ENCODE data around the gene MCUB.
A peak's percentile ranks its signal among the peaks of the same experiment; 100 is the strongest.
"Not testable (repeated sequence)": the region's sequence is repeated elsewhere in the genome, so short reads cannot be mapped to it uniquely, and the experiment has no call there.

MCUB gene

DNA sequence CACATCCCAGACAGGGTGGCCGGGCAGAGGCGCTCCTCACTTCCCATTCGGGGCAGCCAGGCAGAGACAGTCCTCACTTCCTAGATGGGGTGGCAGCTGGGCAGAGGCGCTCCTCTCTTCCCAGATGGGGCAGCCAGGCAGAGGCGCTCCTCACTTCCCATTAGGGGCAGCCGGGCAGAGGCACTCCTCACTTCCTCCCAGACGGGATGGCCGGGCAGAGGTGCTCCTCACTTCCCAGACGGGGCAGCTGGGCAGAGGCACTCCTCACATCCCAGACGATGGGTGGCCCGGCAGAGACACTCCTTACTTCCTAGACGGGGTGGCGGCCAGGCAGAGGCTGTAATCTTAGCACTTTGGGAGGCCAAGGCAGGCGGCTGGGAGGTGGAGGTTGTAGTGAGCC, 118.9 kb downstream of the MCUB start:
- DNase-seq (ENCODE audit: low read depth in 2 of 2) = not testable (repeated sequence)

- DNase-seq (ENCODE audit: low read depth in 2 of 2) = no peak
Measured at GRCh38 chr4:109682875-109683274, 122.8 kb downstream of the MCUB start.

- DNase-seq (ENCODE audit: low read depth in 2 of 2) = no peak
Measured at GRCh38 chr4:109683621-109684253, 123.7 kb downstream of the MCUB start.

GRCh38 chr4:109684727-109685126, 124.7 kb downstream of the MCUB start:
- no peak for DNase-seq (ENCODE audit: low read depth in 2 of 2)

DNA sequence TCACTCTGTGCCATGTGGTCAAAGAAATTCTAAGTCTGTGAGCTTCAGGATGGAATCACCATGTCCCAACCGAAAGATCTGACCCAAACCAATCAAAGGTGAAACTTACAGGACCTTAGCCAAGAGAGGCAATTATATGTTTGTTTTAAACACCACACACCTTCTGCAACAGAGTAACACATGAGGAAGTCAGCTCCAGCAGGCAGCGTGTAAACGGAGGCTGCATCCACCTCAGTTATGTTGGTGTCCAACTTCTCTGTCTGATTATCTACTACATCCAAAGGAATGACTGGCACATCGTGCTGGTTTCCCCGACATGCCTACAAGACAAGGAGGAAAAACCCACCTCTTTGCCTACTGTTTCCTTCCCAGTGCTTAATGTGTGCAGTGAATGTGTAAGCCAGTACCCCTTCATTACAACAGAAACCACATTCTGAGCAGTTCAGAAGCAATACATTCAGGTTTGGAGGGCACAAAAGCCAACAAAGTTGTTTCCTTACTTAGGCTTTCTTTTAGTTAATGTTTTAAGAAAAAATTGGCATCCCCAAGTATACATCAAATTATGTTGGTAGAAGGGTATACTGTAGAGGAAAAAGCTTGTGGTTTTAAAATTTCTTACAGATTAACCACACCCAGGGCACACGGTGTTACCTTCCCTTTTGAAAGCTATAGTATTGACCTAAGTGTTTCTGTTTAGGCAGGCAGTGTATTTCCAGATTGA, 130.8 kb downstream of the MCUB start:
- DNase-seq (ENCODE audit: low read depth in 2 of 2) = no peak

- DNase-seq (ENCODE audit: low read depth in 2 of 2) = no peak
Measured at GRCh38 chr4:109691411-109691920, 131.4 kb downstream of the MCUB start.

DNA sequence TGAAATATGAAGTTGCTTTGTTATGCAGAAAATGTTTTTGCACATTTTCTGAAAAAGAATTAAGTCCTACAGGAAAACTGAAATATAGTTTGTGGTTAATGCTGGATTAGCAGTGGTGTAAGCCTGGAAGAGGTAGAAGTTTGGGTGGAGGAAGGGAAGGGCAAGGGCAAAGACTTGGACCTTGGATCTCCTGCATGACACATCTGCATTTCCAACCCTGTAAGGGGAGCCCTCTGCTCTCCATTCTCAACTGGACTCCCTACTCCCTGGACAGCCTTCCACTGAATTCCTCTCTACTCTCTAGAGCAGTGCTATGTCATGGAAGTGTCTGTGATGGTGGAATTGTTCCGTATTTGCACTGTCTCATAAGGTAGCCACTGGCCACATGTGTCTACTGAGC, 138.6 kb downstream of the MCUB start:
- no peak for DNase-seq (ENCODE audit: low read depth in 2 of 2)

- DNase-seq (ENCODE audit: low read depth in 2 of 2) = no peak
Measured at GRCh38 chr4:109699553-109700225, 139.6 kb downstream of the MCUB start.

- no peak for DNase-seq (ENCODE audit: low read depth in 2 of 2)
Measured at GRCh38 chr4:109701566-109702410, 141.7 kb downstream of the MCUB start.

GRCh38 chr4:109702950-109703663, 143.1 kb downstream of the MCUB start, which contains the start of gene CASP6:
Gene CASP6, minus strand, starts transcription at chr4:109703445. Its CDS starts 50 bp downstream, at chr4:109703395.
- peak; percentile 54 to 57 for DNase-seq (ENCODE audit: low read depth in 2 of 2)

DNA sequence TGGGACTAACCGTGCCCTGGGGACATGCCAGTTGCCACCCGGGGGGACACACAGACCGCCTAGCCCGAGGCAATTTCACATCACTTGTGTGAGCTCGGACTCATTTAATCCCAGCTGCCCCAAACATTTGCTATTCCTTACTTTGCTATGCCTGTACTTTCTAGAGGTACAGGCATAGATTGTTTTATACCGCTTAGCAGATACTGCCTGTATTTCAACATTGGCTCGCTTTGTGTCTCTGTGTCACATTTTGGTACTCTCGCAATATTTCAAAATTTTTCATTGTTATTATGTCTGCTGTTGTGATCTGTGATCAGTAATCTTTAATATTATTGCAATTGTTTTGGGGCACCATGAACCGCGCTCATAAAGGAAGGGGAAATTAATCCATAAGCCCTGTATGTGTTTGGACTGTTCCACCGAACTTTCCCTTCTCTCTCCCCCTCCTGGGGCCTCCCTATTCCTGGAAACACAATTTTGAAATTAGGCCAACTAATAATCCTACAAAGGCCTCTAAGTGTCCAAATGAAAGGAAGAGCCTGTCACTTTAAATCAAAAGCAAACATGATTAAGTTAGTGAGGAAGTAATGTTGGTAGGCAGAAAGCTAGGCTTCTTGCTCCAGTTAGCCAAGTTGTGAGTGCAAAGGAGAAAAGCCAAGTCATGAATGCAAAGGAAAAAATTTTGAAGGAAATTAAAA, 143.8 kb downstream of the MCUB start:
- no peak for DNase-seq (ENCODE audit: low read depth in 2 of 2)

DNA sequence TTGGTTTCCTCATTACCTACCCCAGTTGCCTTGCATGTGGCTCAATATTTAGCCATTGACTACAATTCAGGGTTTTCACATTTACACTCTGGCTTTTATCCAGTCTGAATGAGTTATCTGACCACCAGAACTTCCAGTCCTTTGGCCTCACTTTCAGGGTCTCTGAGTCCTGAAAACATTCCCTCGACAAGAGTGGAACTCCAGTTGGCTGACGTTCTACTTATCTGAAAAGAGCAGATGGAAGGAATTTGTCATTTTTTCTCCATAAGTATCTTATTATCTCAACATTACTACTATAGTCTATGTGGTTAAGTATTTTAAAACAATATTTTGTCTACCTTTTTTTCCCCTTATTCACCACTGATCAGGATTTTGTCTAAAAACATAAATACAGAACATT, 148.4 kb downstream of the MCUB start:
- DNase-seq (ENCODE audit: low read depth in 2 of 2) = no peak

- no peak for DNase-seq (ENCODE audit: low read depth in 2 of 2)
Measured at GRCh38 chr4:109708990-109709389, 148.9 kb downstream of the MCUB start.

DNA sequence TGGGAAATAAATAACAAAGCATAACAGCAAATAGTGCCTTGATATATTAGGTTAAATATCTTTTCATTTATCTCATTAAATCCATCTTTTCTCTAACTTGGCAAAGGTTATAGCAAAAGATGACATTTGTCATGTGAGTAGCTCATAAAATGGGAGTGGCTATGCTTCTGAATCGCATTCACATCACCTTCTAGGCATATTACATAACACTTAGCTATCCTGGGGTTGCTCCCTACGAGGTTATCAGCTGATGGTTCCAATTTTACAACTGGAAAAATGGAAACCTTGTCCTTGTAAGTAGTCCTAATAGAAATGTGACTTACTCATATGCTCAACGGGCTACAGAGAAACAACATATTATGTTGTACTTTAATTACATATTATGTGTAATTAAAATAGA, 153.5 kb downstream of the MCUB start:
- no peak for DNase-seq (ENCODE audit: low read depth in 2 of 2)

DNA sequence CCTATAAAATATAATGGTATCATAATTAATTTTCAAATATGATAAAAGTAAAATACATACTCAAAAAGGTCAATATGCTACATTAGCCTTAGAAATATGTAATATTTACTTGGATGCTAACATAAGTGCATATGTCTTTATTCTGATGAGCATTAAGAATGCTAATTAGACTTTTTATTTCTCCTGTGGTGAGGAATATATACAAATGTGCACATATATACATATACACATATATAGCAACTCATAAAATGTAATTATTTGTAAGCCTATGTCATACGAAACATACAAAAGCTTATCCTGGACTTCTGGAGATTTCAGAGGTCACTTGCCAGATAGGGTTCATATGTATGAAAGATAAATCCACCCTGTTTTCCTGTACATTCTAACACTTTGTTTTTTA, 158.7 kb downstream of the MCUB start:
- DNase-seq (ENCODE audit: low read depth in 2 of 2) = no peak

GRCh38 chr4:109719604-109720003, 159.6 kb downstream of the MCUB start:
- DNase-seq (ENCODE audit: low read depth in 2 of 2) = no peak

- no peak for DNase-seq (ENCODE audit: low read depth in 2 of 2)
Measured at GRCh38 chr4:109721033-109721432, 161.0 kb downstream of the MCUB start.

GRCh38 chr4:109722357-109722756, 162.3 kb downstream of the MCUB start:
- DNase-seq (ENCODE audit: low read depth in 2 of 2) = no peak

DNA sequence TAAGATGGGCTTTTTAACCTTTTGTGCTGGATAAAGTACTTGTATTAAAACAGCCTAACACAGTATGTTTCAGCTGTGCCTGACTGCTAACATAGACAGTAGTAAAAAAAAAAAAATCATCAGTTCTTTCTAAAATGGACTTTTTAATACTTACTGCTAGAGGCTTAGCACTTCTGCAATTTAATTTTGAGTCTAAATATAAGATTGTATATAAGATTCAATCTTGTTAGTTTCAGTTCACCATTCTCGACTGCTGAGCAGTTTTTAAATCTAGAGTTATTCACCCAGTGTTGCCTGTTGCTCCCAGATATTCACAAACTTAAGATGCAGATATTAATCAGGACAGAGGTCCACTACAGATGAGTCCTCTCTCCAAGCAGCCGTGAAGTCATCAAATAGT, 163.1 kb downstream of the MCUB start:
- DNase-seq (ENCODE audit: low read depth in 2 of 2) = no peak

DNA sequence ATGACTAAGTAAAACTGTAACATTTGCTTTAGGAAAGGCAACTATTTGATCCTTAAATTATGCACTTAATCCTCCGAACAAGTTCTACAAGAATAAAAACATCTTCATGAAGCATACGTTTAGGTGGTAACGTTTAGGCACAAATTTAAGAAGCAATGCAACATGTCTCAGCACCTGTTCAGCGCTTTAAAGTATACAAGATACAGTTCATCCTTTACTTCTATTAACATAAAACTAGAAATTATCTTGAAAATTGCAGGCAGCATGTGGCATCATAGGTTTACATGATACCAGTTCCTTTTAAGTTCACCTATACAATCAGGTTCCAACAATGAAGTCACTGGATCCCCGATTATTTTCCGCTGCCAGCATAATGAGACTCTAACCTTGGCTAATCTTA, 168.3 kb downstream of the MCUB start:
- DNase-seq (ENCODE audit: low read depth in 2 of 2) = no peak
